ENCODE data around the gene SHMT2. TPM values are rescaled to one million over a fixed set of nuclear protein-coding genes. Genes with fewer than 3 reads are reported as not detected.
A peak's percentile ranks its signal among the peaks of the same experiment; 100 is the strongest.

The SHMT2 gene
- total and polyA plus RNA-seq, 2 of the 4 experiments (the other 2 are of a cell fraction): 266 to 364 TPM

- H3K18ac ChIP-seq (ENCODE audit: low read depth, low read length): no peak overlapping the region
- no peak overlapping the region for H2BK120ac ChIP-seq (ENCODE audit: low read depth, low read length)
- H3K4ac ChIP-seq (ENCODE audit: low read depth, low read length): no peak overlapping the region
- no peaks in the 10 kb centered on the region; a peak in 1 of 4 replicates for H3K79me1 ChIP-seq (ENCODE audit: low read depth in 1 of 2, low read length in 2 of 2)
- 100% methylated on average over 1 of the region's 3 CpGs; no CpG with 5 or more reads in 1 of the 2 experiments for WGBS, 2 experiments (ENCODE audit: extremely low coverage in 2 of 2, insufficient read length in 1 of 2)
- no peak overlapping the region for H2BK5ac ChIP-seq (ENCODE audit: low read depth, low read length, poor library complexity, severe bottlenecking)
- H2BK15ac ChIP-seq (ENCODE audit: low read depth, low read length): no peak overlapping the region
- DNase-seq: no peak
- H3K9ac ChIP-seq (ENCODE audit: low read depth, low read length): no peak overlapping the region
- peaks cover 8% of the 10 kb centered on the region for H3K9me1 ChIP-seq (ENCODE audit: insufficient read depth, low read length)
- H3K4me3 ChIP-seq (ENCODE audit: insufficient read depth, low read depth, low read length): no peak overlapping the region
- H3K4me2 ChIP-seq (ENCODE audit: low read depth, low read length): no peak overlapping the region
- no peak for TF ChIP-seq RFX5 (IDR thresholded peaks at IDR 0.05; ENCODE audit: low read depth, low read length)
- TF ChIP-seq MAFK (IDR thresholded peaks at IDR 0.05; ENCODE audit: low read depth, low read length): no peak
- TF ChIP-seq SMC3 (IDR thresholded peaks at IDR 0.05; ENCODE audit: low read depth, low read length): no peak
- TF ChIP-seq BHLHE40 (IDR thresholded peaks at IDR 0.05; ENCODE audit: low read depth, low read length): no peak
- TF ChIP-seq NFE2L2 (IDR thresholded peaks at IDR 0.05; ENCODE audit: low read depth, low read length): no peak
- no peak for TF ChIP-seq RAD21 (IDR thresholded peaks at IDR 0.05; ENCODE audit: low read length)
- TF ChIP-seq USF2 (IDR thresholded peaks at IDR 0.05; ENCODE audit: low read depth, low read length): no peak
- no peak for TF ChIP-seq MXI1 (IDR thresholded peaks at IDR 0.05; ENCODE audit: borderline replicate concordance, low read depth, low read length)
- no peak for TF ChIP-seq CTCF (conservative IDR thresholded peaks at IDR 0.05; ENCODE audit: low read depth, low read length)
- TF ChIP-seq FOS (IDR thresholded peaks at IDR 0.05; ENCODE audit: low read depth, low read length): no peak
- no peak for TF ChIP-seq RCOR1 (IDR thresholded peaks at IDR 0.05; ENCODE audit: insufficient replicate concordance, low read length)
- no peak for TF ChIP-seq CEBPB (IDR thresholded peaks at IDR 0.05; ENCODE audit: low read depth, low read length)
- no peak for TF ChIP-seq POLR2A (IDR thresholded peaks at IDR 0.05; ENCODE audit: low read depth, low read length)
- no peak for TF ChIP-seq ELK1 (IDR thresholded peaks at IDR 0.05; ENCODE audit: borderline replicate concordance, low read depth, low read length)
- H3K4me1 ChIP-seq (ENCODE audit: control insufficient read depth, insufficient read depth, low read length): peaks cover 4% of the 10 kb centered on the region; the same call in 1 of the 2 replicates
- BruUV-seq (replicated peaks): no TSS peak
- dilution Hi-C loops (cut with HindIII; ENCODE audit: low sequenced_read_pairs, unreplicated experiment) (no loop called here), intact Hi-C loops (cut with micrococcal nuclease) (no loop called here), in situ Hi-C loops (cut with MboI; ENCODE audit: low sequenced_read_pairs) (no loop called here)
- no peak overlapping the region for H2BK20ac ChIP-seq (ENCODE audit: low read depth, low read length)
- no peak overlapping the region for H4K5ac ChIP-seq (ENCODE audit: low read depth, low read length)
- ChIA-PET POLR2A (ENCODE audit: unreplicated experiment) (no interaction called here), CTCF (interaction anchor here (1.0 kb wide), 1 partner anchor 24 kb away, joined by 3 read pairs; no protein-coding TSS in a partner anchor)
- H3K27ac ChIP-seq (ENCODE audit: insufficient read depth, low read length): no peak overlapping the region
- H3K23ac ChIP-seq (ENCODE audit: low read depth, low read length): no peak overlapping the region
- H2AK9ac ChIP-seq (replicated peaks; ENCODE audit: low read depth, low read length, poor library complexity): no peak overlapping the region
- no peak overlapping the region for H2AK5ac ChIP-seq (ENCODE audit: low read depth, low read length)
- H4K8ac ChIP-seq (ENCODE audit: low read depth in 2 of 2, low read length in 2 of 2): peak overlapping the region in 1 of 2 experiments; percentile 25; a peak in 1 of 4 replicates
- H3K27me3 ChIP-seq (ENCODE audit: control insufficient read depth, insufficient read depth, low read length): no peaks in the 10 kb centered on the region
- no peak overlapping the region for H2AFZ ChIP-seq (replicated peaks; ENCODE audit: low read length, poor library complexity)
- no peak overlapping the region for H4K91ac ChIP-seq (ENCODE audit: insufficient read depth, low read depth, low read length)
- no peaks in the 10 kb centered on the region for H3K9me3 ChIP-seq (ENCODE audit: control insufficient read depth, insufficient read depth, low read length)
- peak overlapping the region; percentile 41; the same call in 1 of the 2 replicates for H3K14ac ChIP-seq (replicated peaks; ENCODE audit: low read depth, low read length)
- H4K20me1 ChIP-seq (ENCODE audit: insufficient read depth, low read length): peaks cover 5% of the 10 kb centered on the region; the same call in 1 of the 2 replicates
- no peak for ATAC-seq (ENCODE audit: low read depth)
- no peak overlapping the region for H3K56ac ChIP-seq (ENCODE audit: extremely low read depth, insufficient read depth, low read length)
- H3K36me3 ChIP-seq (ENCODE audit: control insufficient read depth, insufficient read depth, low read length): peaks cover 7% of the 10 kb centered on the region; the same call in 1 of the 2 replicates
These were observed 21.0 kb downstream of the SHMT2 start for GRCh38 chr12:57250541-57250940.

All from IMR-90 (cell line).